K562 (cell line): Measurements from ENCODE around the gene SSR4.

Source experiments
- EP300 ChIP-seq: IDR thresholded peaks from 2 replicates; pipeline ENCODE4 v1.6.1; 2012; ENCODE audit warnings: low read length, improper control_type of control experiment
- JUND ChIP-seq, 2 experiments: IDR thresholded peaks; 2 replicates in 1 of 2; 3 replicates in 1 of 2; pipeline ENCODE4 v1.6.1; 2011; ENCODE audit warnings: borderline replicate concordance in 2 of 2, low read depth in 2 of 2, low read length in 2 of 2, improper control_type of control experiment in 1 of 2, missing biosample characterization in 1 of 2, missing genetic modification characterization in 1 of 2, missing genetic modification reagents in 1 of 2
- KDM1A ChIP-seq, 2 experiments: fragments of 450-650 bp; IDR thresholded peaks; 2 replicates each; pipeline ENCODE4 v1.6.1; 2016; ENCODE audit warnings: mild to moderate bottlenecking in 2 of 2
- RAD21 ChIP-seq, 2 experiments: fragments of 250-450 bp in 1 of 2; fragments of 450-650 bp in 1 of 2; sonication (Bioruptor Pico) in 1 of 2; formaldehyde crosslinking in 1 of 2; IDR thresholded peaks in 1 of 2; conservative IDR thresholded peaks in 1 of 2; 2 replicates each; pipeline versions ENCODE4 v1.4.0 to v1.8.0; 2020 to 2022; ENCODE audit warnings: mild to moderate bottlenecking in 2 of 2, moderate library complexity in 1 of 2
- TF ChIP-seq, protein P1 (sequence below): fragments of 150-350 bp; conservative IDR thresholded peaks from 2 replicates; pipeline ENCODE4 v1.6.1; 2014; ENCODE audit warnings: low read length
- TF ChIP-seq, protein P2 (sequence below), 3 experiments: IDR thresholded peaks in 2 of 3; conservative IDR thresholded peaks in 1 of 3; 2 replicates each; pipeline ENCODE4 v1.5.1; 2011 to 2012; ENCODE audit warnings: low read length in 3 of 3, mild to moderate bottlenecking in 3 of 3, control low read depth in 2 of 3, improper control_type of control experiment in 1 of 3, inconsistent platforms in 1 of 3, low read depth in 1 of 3, mixed read lengths in 1 of 3, moderate library complexity in 1 of 3; ENCODE audit not compliant: insufficient read depth in 2 of 3
- TF ChIP-seq, protein P3 (sequence below): fragments of 450-650 bp; IDR thresholded peaks from 2 replicates; pipeline ENCODE4 v1.6.1; 2016; ENCODE audit warnings: mild to moderate bottlenecking

DNA sequence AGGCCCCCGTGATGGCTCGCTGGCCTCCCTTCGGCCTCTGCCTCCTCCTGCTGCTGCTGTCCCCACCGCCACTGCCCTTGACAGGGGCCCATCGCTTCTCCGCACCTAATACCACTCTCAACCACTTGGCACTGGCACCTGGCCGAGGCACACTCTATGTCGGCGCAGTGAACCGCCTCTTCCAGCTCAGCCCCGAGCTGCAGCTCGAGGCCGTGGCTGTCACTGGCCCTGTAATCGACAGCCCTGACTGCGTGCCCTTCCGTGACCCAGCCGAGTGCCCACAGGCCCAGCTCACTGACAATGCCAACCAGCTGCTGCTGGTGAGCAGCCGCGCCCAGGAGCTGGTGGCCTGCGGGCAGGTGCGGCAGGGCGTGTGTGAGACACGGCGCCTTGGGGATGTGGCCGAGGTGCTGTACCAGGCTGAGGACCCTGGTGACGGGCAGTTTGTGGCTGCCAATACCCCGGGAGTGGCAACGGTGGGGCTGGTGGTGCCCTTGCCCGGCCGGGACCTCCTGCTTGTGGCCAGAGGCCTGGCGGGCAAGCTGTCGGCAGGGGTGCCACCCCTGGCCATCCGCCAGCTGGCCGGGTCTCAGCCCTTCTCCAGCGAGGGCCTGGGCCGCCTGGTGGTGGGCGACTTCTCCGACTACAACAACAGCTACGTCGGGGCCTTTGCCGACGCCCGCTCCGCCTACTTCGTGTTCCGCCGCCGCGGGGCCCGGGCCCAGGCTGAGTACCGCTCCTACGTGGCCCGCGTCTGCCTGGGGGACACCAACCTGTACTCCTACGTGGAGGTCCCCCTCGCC lies 27.4 kb upstream of the SSR4 start:
- TF ChIP-seq, protein P1, sequence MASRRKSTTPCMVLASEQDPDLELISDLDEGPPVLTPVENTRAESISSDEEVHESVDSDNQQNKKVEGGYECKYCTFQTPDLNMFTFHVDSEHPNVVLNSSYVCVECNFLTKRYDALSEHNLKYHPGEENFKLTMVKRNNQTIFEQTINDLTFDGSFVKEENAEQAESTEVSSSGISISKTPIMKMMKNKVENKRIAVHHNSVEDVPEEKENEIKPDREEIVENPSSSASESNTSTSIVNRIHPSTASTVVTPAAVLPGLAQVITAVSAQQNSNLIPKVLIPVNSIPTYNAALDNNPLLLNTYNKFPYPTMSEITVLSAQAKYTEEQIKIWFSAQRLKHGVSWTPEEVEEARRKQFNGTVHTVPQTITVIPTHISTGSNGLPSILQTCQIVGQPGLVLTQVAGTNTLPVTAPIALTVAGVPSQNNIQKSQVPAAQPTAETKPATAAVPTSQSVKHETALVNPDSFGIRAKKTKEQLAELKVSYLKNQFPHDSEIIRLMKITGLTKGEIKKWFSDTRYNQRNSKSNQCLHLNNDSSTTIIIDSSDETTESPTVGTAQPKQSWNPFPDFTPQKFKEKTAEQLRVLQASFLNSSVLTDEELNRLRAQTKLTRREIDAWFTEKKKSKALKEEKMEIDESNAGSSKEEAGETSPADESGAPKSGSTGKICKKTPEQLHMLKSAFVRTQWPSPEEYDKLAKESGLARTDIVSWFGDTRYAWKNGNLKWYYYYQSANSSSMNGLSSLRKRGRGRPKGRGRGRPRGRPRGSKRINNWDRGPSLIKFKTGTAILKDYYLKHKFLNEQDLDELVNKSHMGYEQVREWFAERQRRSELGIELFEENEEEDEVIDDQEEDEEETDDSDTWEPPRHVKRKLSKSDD = no peak
- no peak for TF ChIP-seq JUND (IDR thresholded peaks at IDR 0.05; ENCODE audit: borderline replicate concordance, low read depth, low read length)
- TF ChIP-seq JUND (tag; IDR thresholded peaks at IDR 0.05; ENCODE audit: borderline replicate concordance, low read depth, low read length) = no peak
- TF ChIP-seq KDM1A (IDR thresholded peaks at IDR 0.05) = no peak
- no peak for TF ChIP-seq RAD21 (CRISPR knock-in tag; conservative IDR thresholded peaks at IDR 0.05 in 1 of 2, IDR thresholded peaks at IDR 0.05 in 1 of 2)
- TF ChIP-seq, protein P2, sequence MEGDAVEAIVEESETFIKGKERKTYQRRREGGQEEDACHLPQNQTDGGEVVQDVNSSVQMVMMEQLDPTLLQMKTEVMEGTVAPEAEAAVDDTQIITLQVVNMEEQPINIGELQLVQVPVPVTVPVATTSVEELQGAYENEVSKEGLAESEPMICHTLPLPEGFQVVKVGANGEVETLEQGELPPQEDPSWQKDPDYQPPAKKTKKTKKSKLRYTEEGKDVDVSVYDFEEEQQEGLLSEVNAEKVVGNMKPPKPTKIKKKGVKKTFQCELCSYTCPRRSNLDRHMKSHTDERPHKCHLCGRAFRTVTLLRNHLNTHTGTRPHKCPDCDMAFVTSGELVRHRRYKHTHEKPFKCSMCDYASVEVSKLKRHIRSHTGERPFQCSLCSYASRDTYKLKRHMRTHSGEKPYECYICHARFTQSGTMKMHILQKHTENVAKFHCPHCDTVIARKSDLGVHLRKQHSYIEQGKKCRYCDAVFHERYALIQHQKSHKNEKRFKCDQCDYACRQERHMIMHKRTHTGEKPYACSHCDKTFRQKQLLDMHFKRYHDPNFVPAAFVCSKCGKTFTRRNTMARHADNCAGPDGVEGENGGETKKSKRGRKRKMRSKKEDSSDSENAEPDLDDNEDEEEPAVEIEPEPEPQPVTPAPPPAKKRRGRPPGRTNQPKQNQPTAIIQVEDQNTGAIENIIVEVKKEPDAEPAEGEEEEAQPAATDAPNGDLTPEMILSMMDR (IDR thresholded peaks at IDR 0.05 in 2 of 3, conservative IDR thresholded peaks at IDR 0.05 in 1 of 3; ENCODE audit: insufficient read depth in 2 of 3, low read depth in 1 of 3, low read length in 3 of 3) = no peak
- TF ChIP-seq EP300 = no peak
- TF ChIP-seq, protein P3, sequence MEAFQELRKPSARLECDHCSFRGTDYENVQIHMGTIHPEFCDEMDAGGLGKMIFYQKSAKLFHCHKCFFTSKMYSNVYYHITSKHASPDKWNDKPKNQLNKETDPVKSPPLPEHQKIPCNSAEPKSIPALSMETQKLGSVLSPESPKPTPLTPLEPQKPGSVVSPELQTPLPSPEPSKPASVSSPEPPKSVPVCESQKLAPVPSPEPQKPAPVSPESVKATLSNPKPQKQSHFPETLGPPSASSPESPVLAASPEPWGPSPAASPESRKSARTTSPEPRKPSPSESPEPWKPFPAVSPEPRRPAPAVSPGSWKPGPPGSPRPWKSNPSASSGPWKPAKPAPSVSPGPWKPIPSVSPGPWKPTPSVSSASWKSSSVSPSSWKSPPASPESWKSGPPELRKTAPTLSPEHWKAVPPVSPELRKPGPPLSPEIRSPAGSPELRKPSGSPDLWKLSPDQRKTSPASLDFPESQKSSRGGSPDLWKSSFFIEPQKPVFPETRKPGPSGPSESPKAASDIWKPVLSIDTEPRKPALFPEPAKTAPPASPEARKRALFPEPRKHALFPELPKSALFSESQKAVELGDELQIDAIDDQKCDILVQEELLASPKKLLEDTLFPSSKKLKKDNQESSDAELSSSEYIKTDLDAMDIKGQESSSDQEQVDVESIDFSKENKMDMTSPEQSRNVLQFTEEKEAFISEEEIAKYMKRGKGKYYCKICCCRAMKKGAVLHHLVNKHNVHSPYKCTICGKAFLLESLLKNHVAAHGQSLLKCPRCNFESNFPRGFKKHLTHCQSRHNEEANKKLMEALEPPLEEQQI = no peak
